ENCODE measurements around the gene WRNIP1.
A peak's percentile ranks its signal among the peaks of the same experiment; 100 is the strongest.

WRNIP1 gene

DNA sequence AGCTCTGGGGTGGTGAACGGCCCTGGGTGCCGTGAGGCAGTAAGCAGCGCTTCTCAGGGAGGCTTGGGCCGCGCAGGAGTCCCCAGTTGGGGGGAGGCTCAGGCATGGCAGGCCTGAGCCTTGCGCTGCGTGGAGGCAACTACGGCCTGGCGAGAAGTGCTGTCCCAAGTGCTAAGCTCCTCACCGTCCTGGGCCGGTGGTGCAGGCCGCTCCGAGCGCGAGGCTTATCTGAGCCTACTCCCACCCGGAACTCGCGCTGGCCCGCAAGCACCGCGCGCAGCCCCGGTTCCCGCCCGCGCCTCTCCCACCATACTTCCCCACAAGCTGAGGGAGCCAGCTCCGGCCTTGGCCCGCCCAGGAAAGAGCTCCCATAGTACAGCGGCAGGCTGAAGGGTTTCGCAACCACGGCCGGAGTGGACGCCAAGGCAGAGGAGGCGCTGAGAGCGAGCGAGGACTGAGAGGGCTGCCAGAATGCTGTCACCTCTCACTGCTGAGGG is 1.8 kb upstream of the WRNIP1 start:
- DNase-seq (ENCODE audit: low spot score) = no peak

DNA sequence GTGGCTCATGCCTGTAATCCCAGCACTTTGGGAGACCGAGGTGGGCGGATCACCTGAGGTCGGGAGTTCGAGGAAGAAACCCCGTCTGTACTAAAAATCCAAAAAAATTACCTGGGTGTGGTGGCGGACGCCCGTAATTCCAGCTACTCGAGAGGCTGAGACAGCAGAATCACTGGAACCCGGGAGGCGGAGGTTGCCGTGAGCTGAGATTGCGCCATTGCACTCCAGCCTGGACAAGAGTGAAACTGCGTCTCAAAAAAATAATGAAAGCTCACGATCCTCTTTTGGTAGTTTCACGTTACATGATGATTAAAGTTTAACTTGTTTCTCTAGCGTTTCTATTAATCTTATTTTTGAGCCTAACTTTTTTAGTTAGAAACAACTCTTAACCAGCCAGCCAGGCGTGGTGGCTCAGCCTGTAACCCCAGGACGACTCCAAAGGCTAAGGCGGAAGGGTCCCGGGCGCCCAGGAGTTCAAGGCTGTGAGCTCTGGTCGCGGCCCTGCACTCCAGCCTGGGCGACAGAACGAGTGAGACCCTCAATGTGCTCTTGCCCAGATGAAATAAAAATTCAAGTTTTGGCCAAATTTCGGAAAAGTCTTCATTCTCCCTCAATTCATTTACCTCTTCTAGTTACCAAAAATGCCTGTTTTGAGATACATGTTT is 1.2 kb upstream of the WRNIP1 start:
- DNase-seq (ENCODE audit: low spot score) = no peak

DNA sequence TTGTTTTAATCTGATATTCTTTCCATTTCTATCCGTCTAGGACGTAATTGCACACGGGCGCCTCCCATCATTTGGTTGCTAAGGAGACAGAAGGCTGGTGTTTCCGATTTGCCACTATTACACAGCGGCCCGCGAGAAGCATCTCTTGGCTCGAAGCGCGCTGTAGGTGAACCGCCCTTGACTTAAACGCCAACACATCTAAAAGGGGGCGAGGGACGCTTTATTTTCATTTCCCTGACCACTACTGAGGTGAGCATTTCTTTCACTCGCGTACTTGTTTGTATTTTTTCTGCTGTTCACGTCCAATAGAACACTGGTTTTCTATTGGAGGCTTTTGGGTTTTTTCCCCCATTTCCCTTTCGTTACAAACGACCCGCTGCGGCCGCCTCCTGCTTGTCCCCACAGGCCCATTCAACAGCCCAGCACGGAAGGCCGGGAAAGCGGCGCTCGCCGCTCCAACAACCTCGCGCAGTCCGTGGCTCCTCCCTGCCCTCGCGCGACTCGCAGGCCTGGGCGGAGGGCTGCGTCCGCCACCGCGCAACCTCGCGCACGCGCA is 505 bp upstream of the WRNIP1 start:
- peak; percentile 83 for DNase-seq (ENCODE audit: low spot score)

DNA sequence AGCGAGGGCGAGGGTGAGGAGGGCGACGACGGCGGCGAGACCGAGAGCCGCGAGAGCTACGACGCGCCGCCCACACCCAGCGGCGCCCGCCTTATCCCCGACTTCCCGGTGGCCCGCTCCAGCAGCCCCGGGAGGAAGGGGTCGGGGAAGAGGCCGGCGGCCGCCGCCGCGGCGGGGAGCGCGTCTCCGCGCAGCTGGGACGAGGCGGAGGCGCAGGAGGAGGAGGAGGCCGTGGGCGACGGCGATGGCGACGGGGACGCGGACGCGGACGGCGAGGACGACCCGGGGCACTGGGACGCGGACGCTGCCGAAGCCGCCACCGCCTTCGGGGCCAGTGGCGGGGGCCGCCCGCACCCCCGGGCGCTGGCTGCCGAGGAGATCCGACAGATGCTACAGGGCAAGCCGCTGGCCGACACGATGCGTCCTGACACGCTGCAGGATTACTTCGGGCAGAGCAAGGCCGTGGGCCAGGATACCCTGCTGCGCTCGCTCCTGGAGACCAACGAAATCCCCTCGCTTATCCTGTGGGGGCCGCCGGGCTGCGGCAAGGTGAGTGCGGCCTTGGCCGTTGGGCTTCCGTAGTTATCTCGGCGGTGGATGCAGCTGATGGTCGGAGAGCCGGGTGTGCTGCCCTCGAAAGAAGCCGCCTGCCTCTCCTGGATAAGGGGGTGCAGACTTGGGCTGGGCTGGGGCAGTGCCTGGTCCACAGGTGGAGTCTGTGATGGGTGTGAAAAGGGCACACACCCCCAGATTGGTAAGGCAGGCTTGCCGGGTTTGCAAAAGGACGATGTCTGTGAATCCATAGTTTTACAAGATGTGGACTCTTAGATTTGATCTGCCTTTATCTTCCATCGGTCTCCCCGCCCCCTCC is 938 bp downstream of the WRNIP1 start:
- no peak for DNase-seq (ENCODE audit: low spot score)

DNA sequence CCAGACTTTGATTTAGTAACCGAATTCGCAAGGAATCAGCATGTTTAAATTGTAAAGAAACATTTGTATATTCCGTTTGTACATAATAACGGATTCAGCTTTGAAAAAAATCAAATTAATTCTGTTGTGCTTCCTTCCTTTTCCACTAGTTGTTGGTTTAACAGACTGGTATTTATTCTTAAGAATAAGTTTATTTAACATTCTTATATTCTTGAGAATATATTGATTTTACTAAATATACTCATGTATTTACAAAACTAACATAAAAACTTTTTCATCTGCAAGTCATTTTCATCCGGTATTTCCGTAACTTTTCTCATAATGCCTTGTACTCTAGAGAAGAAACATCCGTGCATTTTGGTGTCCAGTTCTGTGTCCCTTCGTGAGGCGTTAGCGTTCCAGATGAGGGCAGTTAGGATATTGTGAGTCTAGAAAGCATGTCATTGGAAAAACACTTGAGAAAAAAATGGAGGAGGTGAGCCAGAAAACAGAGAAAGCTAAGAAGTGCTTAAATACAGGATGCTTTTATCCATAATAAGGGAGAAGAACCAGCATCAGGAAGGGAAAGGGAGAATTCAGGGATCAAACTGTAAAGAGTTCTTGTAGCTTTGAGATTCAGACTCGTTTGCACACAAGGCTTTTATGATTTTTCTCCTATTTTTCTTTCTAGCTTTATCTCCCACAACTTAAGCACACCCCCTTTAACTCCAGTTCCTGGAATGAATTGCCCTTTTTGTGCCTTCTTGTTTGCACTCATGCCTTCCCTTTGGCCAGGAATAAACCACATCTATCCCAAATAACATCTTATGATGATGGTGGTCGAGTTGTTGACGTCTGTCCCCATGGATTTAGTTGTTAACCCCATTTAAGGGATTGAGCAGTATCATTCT is 1.8 kb downstream of the WRNIP1 start:
- no peak for DNase-seq (ENCODE audit: low spot score)

DNA sequence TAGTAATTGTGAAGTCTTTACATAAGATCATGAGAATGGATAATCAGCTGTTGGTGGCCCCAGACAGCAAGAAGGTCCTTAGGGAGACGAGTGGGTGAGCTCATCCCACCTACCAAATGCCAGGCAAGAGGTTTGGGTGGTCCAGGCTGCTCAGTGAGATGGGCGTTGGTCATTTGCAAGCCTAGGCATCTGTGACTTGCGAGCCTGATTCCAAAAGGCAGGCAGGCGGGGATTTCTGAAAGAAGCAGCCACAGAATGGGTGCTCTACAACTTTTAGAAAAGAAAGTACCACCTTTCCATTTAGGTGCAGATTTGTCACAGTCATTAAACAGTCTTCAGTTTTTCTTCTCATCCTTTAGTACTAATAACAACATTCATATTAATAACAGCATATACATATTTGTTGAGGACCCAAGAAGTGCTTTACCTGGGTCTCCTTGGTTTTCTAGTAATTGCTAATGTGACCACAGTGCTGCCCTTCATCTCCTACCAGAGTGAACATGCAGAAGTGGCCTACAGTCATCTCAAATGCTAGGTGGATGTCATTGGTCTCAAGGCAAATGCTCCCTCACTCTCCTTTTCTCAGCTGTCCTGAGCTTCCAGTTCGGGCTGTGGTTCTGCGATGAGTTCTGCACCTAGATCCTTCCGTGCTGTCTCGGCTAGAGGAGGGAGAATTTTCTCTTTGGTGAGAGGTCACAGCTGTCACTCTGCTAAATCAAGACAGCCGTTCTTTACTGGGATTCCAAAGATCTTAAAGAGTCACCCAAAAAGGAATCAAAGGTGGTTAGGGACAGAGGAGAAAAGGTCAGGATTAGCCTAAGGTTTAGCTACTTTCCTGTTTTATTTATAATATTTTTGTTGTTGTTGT is 2.7 kb downstream of the WRNIP1 start:
- DNase-seq (ENCODE audit: low spot score) = no peak

DNA sequence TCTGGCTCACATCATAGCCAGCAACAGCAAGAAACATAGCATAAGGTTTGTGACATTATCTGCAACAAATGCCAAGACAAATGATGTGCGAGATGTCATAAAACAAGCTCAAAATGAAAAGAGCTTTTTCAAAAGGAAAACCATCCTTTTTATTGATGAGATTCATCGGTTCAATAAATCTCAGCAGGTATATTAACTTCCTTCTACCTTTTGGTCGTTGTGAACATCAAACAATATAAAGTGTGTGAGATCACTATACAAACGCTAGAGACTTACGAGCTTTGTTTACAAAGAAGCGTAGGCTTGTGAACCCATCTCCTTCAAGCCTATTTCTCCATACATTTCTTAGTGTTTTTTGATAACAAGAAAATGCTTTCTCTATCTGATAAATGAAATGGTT is 3.5 kb downstream of the WRNIP1 start:
- no peak for DNase-seq (ENCODE audit: low spot score)

DNA sequence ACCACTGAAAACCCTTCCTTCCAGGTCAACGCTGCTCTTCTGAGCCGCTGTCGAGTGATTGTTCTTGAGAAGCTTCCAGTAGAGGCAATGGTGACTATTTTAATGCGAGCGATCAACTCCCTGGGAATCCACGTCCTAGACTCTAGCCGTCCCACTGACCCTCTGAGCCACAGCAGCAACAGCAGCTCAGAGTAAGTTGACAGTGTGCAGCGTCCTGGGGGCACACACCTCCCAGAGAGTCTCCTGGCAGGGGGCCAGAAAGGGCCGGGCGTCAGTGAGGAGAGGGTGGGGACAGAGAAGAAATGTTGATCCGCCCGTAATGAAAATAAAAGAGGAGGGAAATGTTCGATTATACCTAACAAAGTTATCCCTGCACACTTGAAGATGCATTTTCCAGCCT is 5.0 kb downstream of the WRNIP1 start:
- no peak for DNase-seq (ENCODE audit: low spot score)

DNA sequence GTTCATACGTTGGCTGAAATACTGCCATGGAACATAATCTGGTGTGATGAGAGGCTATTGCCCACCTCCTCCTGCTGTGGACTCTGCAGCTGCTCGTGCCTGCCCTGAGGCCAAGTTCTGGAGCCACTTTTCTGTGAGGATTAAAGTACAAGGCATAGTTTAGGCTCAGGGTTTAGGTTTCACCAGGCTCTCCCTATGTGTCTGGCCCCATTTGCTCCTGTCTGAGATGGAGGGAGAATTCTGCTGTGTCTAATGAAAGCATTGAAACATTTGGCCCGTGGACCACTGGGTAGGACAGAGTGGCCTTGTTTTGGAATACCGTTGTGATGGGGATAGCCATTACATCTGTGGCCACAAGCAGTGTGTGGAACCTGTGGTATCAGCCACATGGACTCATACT is 5.9 kb downstream of the WRNIP1 start:
- DNase-seq (ENCODE audit: low spot score) = no peak

DNA sequence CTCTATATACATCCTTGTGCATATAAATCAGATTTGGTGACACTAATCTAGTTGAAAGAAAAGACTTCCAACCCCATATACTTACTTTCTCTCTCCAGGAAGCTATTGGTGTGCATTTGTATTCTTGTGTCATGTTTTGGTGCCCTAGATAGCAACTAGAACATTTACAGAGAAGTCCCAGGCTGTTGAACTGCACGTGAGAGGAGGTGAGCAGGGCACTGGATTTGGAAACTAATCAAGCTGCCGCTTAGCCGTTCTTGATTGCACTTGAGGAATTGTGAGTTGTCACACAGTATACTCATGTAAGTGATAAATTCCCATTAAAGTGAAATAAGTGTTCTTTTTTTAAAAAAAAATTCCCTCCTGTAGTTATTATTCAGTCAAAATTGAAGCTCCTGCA is 7.6 kb downstream of the WRNIP1 start:
- DNase-seq (ENCODE audit: low spot score) = no peak

DNA sequence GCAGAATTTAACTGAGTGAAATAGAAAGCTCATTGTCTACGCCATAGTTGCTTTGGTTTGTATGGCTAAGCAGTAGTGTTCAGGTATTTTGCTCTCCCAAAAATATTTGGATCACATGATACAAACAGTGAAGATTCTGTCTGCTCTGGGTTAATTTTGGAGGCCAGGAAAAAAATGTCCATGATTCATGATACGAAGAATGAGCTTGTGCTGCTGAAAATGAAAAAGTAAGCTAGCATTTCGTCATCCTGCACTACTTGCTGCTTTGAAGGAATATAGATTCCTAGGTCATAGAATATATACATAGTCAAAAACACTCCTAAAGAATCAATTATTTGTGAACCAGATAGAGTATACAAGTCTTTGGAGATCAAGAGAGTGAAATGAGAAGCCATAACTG is 8.3 kb downstream of the WRNIP1 start:
- DNase-seq (ENCODE audit: low spot score) = no peak

DNA sequence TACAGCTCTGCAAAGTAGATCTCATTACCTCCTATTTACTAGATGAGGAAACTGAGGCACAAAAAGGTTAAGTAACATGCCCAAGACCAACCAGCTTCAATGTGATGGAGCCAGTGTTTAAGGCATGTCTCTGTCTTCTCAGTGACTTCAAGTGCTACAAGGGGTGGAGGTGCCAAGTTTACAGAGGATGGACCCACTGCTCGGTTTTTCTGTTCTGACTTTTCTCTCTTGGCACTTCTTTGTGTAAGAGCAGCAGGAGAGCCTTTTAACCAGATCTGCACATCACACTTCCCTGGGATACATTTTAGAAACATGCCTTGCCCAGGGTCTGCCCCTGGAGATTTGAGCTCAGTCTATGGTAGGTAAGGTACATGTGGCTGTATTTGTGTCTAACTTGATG is 9.8 kb downstream of the WRNIP1 start:
- DNase-seq (ENCODE audit: low spot score) = no peak

DNA sequence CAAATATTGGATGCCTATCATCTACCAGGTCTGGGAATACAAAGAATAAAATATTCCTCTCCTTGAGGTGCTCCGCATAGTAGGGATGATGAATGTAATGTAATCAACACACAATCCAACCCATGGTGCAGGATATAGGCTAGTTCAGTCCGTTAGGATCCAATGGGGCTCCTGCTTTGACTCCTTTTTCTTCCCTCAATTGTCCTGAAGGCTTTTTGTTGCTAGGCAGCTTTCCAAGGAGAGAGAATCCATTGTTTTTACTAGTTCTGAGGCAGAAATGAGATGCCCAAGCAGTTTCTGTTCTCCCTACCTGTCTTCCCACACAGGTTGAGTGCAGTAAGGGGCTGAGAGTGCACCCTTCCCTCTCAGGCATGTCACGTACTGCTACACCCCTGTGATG is 12.1 kb downstream of the WRNIP1 start:
- no peak for DNase-seq (ENCODE audit: low spot score)

DNA sequence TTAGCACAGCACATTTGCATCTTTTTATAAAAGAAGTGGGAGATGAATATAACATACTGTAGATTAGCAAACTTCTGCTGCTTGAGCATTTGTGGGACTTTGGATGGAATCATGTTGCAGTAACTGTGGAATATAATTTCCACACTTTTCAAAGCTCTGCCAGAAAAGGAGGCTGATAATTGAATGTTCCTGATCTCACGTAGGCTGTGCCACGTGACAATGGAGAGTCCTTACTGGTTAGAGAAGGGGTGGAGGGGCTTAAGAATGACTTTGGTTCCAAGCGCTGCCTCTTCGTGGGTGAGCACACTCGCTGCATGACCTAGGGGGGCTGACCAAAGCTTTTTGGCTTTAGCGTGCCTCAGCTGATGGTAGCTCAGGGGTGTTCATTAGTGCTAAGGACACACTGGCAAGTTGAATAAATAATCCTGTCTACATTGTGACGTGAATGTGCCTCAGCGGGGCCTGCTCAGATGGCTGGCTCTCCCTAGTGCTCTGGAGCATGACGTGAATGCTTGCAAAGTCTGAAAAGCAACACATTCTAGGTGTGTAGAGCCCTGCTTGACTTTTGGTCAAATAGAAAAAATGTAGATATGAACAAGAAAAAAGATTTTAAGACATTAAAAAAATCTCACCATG is 15.0 kb downstream of the WRNIP1 start:
- DNase-seq (ENCODE audit: low spot score) = no peak

DNA sequence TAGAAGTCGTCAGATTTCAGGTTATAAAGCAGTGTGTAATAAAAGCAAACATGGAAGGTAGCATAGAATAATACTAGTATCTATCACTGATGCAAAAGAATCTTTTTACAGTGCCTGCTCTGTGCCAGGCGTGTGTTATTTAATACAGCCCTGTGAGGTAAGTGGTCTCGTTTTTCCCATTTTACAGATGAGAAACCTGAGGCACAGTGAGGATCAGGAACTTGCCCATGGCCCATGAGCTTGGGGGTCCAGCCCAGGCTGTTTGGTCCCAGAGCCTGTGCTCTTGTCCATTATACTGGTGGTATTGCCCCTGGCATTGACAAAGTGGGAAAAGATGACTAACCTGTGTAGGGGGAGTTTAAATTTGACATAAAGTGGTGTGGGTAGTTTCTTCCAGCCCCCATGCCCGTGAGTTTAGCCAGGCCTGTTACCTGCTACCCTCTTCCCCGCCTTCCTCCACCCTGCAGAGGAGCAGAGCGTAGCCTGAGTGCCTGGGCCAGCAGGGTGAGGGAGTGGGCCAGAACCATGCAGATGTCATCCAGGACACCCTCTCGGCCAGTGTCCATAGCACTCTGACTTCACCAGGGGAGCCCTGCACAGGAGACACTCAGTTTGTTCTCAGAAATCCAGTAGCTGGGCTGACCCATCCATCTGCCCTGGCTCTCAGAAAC is 16.6 kb downstream of the WRNIP1 start:
- no peak for DNase-seq (ENCODE audit: low spot score)

DNA sequence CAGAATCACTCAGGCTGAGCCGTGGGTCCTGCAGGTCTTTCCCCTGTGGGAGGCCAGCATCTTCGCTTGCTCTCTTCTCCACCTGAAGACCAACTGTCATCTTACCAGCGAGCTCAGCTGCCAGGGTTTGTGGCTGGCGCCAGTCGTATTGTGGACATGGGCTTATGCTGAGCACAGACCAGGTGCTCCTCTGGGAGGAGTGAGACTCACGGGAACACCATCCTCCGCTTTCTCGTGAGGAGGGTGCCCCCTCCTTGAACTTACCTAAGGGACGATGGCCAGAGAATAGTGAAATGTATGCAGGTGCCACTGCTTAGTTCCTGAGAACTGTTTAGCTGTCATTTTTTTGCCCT is 17.1 kb downstream of the WRNIP1 start:
- DNase-seq (ENCODE audit: low spot score) = no peak

DNA sequence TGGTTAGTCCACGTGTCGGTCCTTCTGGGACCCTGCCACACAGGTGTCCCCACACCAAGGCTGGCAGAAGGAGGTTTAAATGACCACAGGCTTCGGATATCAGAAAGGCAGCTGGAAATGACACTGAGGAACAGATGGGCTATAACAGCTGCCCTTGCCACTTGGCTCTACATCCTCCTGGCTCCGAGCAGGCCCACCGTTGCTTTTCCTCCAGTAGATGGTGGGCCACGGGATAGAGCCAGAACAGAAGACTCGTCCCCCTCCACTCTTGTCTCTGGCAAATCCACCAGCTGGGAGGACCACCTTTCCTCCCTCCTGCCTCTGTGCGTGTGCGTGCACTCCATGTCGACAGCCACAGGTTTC is 17.6 kb downstream of the WRNIP1 start:
- DNase-seq (ENCODE audit: low spot score) = no peak

DNA sequence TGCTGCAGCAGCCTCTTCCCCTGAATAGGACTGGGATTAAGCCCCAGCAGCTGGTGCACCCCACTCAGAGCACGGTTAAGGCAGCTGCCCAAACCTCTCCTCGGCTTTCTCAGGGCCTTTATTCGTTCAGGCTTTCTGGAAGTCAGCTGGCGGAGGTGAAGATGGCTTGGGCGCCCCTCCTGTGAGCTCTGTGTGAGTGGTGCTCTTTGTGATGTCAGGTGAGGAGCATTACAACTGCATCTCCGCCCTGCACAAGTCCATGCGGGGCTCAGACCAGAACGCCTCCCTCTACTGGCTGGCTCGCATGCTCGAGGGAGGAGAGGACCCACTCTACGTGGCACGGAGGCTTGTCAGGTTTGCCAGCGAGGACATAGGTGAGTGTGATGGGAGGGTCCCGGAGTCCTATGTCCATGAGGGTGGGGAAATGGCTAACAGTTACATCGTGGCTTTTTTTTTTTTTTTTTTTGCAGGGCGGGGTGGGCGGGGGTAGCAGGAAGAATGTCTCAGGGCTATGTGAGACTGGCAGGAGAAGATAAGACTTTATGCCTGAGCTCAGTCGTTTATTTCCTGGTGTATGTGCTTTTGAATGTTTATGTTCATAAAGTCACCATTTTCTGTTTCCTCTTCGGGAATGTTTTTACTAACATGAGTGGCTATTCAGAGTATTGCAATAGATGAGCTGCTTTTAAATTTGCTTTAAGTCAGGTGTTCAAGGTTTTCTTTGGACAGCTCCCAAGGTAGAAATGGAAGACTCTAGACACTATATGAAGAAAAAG is 18.2 kb downstream of the WRNIP1 start:
- DNase-seq (ENCODE audit: low spot score) = no peak

DNA sequence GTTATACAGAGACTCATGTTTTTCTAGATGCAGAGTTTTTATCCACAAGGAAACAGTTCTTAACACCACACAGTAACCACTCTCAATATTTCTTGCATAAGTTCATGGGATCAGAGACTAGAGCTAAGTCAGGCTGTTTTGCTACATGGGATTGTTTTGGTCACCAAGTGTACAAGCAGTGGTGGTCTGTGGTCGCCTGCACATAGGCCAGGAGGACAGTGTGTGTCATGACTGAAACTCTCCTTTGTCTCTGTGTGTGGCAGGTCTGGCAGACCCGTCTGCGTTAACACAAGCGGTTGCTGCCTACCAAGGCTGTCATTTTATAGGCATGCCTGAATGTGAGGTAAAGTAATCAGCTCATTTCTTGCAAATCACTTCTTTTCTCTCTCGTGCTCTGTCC is 18.9 kb downstream of the WRNIP1 start:
- DNase-seq (ENCODE audit: low spot score) = no peak

DNA sequence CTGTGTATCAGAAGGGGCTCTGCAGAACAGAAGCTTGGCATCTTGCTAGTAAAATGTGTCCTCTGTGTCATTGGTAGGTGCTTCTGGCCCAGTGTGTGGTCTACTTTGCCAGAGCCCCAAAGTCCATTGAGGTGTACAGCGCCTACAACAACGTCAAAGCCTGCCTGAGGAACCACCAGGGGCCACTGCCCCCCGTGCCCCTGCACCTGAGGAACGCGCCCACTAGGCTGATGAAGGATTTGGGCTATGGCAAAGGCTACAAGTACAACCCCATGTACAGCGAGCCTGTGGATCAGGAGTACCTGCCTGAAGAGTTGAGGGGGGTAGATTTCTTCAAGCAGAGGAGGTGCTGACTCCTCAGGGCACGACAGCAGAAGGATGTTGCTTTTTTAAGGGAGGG is 19.7 kb downstream of the WRNIP1 start:
- DNase-seq (ENCODE audit: low spot score) = no peak

Measured in Ammon's horn (tissue), 1 donor.